ENCODE measurements around the gene ANKRD10. TPM values are rescaled to one million over a fixed set of nuclear protein-coding genes. Genes with fewer than 3 reads are reported as not detected.

The ANKRD10 gene
- total RNA-seq, 1 experiment from 2014 or later: 132 TPM

GRCh38 chr13:110836605-110836903, 78.3 kb downstream of the ANKRD10 start:
- BruUV-seq (replicated peaks): no TSS peak
- ChIA-PET CTCF (no interaction called here), POLR2A (no interaction called here)
- Histone ChIP-seq H3K9me3 (0 out of 2 replicates have a peak, but pooled peaks cover 3% of the 10 kb centered on the region), H3K4me3 (ENCODE audit: low read depth, low read length) (no peak overlapping the region), H3K27me3 (replicated peaks; ENCODE audit: control insufficient read depth, insufficient read depth, low read length) (no peaks in the 10 kb centered on the region), H3K4me1 (0 out of 2 replicates have a peak, but pooled peaks cover 5% of the 10 kb centered on the region), H3K36me3 (ENCODE audit: control insufficient read depth, insufficient read depth, low read length) (no peaks in the 10 kb centered on the region)
- peaks cover 5% of the 10 kb centered on the region for H3K27me3 Mint-ChIP-seq (ENCODE audit: insufficient read depth, unreplicated experiment)
- no peak for TF ChIP-seq CTCF (IDR thresholded peaks at IDR 0.05; ENCODE audit: insufficient read depth in 1 of 2, low read depth in 1 of 2, low read length in 1 of 2, severe bottlenecking in 1 of 2, unreplicated experiment in 1 of 2)
- DNase-seq: no peak
- peaks cover 5% of the 10 kb centered on the region for H3K9me3 Mint-ChIP-seq (ENCODE audit: unreplicated experiment)
- H3K4me3 Mint-ChIP-seq (ENCODE audit: unreplicated experiment): no peak overlapping the region
- no peaks in the 10 kb centered on the region for H3K36me3 Mint-ChIP-seq (ENCODE audit: insufficient read depth, unreplicated experiment)
- H3K4me1 Mint-ChIP-seq (ENCODE audit: low read depth, unreplicated experiment): peaks cover 25% of the 10 kb centered on the region
- intact Hi-C loops (cut with micrococcal nuclease; ENCODE audit: unreplicated experiment): no loop called here
- H3K27ac Mint-ChIP-seq (ENCODE audit: unreplicated experiment): no peak overlapping the region

DNA sequence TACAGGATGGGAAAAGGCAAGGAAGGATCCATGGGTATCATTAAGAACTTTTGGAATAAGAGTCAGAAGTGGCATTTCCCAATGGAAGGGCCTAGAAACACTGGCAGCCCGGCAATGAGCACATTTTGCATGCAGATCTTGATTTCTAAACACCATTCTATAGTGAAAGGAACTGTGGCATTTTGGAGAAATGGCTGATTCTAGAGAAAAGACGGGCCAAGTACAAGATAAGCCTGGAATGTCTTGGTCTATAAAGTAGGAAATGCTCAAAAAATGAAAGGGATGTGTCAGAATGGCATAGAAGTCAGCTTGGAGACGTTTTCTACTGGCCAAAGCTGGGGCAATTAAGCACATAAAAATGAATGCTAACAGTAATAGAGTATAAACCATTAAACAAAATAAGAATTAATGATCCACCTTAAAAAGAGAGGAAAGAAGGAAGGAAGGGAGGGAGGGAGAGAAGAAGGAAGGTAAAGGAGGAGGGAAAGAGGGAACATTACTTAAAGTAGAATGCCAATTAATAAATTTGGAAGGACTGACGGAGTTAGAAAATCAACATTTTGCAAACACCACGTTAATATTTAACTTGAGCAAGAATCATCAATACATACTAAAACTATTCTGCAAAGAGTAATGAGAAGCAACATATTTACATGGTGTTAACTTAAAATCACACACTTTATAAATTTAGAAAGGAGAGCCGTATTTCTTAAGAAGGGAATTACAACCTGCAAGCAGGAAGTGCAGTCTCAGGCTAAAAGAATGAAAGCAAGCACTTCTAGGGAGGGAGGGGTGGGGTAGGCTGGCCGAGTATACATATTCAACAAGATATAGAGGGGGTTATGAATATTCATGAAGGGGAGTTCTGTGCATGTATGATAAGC, 78.9 kb downstream of the ANKRD10 start:
- Mint-ChIP-seq H3K27me3 (ENCODE audit: insufficient read depth, unreplicated experiment) (no peaks in the 10 kb centered on the region), H3K4me3 (ENCODE audit: unreplicated experiment) (no peak overlapping the region), H3K4me1 (ENCODE audit: low read depth, unreplicated experiment) (peaks cover 25% of the 10 kb centered on the region), H3K36me3 (ENCODE audit: insufficient read depth, unreplicated experiment) (no peaks in the 10 kb centered on the region), H3K27ac (ENCODE audit: unreplicated experiment) (no peak overlapping the region), H3K9me3 (ENCODE audit: unreplicated experiment) (no peaks in the 10 kb centered on the region)
- intact Hi-C loops (cut with micrococcal nuclease; ENCODE audit: unreplicated experiment): no loop called here
- no peak for TF ChIP-seq CTCF (IDR thresholded peaks at IDR 0.05; ENCODE audit: insufficient read depth in 1 of 2, low read depth in 1 of 2, low read length in 1 of 2, severe bottlenecking in 1 of 2, unreplicated experiment in 1 of 2)
- H3K36me3 ChIP-seq (ENCODE audit: control insufficient read depth, insufficient read depth, low read length): no peaks in the 10 kb centered on the region
- POLR2A ChIA-PET: no interaction called here
- 0 out of 2 replicates have a peak, but pooled peaks cover 5% of the 10 kb centered on the region for H3K4me1 ChIP-seq
- DNase-seq: no peak
- no TSS peak for BruUV-seq (replicated peaks)
- H3K4me3 ChIP-seq (ENCODE audit: low read depth, low read length): no peak overlapping the region
- H3K9me3 ChIP-seq: 0 out of 2 replicates have a peak, but pooled peaks cover 3% of the 10 kb centered on the region
- CTCF ChIA-PET: no interaction called here
- no peaks in the 10 kb centered on the region for H3K27me3 ChIP-seq (replicated peaks; ENCODE audit: control insufficient read depth, insufficient read depth, low read length)

DNA sequence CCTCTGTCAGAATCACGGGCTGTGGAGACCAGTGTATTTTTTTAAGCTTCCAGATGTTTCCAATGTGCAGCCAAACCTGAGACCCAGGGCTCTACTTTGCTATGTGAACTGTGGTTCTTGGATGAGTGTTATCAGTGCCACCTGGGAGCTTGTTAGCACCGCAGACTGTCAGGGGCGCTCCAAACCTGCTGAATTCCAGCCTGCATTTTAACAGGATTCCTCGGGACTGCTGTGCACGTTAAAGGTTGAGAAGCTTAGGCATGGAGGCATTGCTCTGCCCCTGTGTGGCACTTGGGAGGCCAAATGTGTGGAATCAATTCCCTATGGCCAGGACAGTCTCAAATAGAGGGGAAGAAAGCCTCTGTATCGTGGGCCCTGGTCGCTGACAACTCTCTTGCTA, 80.3 kb downstream of the ANKRD10 start:
- ChIA-PET CTCF (no interaction called here), POLR2A (no interaction called here)
- no peak overlapping the region for H3K4me3 Mint-ChIP-seq (ENCODE audit: unreplicated experiment)
- no peak overlapping the region for H3K27ac Mint-ChIP-seq (ENCODE audit: unreplicated experiment)
- H3K4me1 Mint-ChIP-seq (ENCODE audit: low read depth, unreplicated experiment): peaks cover 25% of the 10 kb centered on the region
- DNase-seq: no peak
- no peak for TF ChIP-seq CTCF (IDR thresholded peaks at IDR 0.05; ENCODE audit: insufficient read depth in 1 of 2, low read depth in 1 of 2, low read length in 1 of 2, severe bottlenecking in 1 of 2, unreplicated experiment in 1 of 2)
- no peaks in the 10 kb centered on the region for H3K36me3 ChIP-seq (ENCODE audit: control insufficient read depth, insufficient read depth, low read length)
- H3K9me3 ChIP-seq: no peaks in the 10 kb centered on the region
- no peaks in the 10 kb centered on the region for H3K9me3 Mint-ChIP-seq (ENCODE audit: unreplicated experiment)
- no TSS peak for BruUV-seq (replicated peaks)
- no peaks in the 10 kb centered on the region for H3K27me3 ChIP-seq (replicated peaks; ENCODE audit: control insufficient read depth, insufficient read depth, low read length)
- no peaks in the 10 kb centered on the region for H3K27me3 Mint-ChIP-seq (ENCODE audit: insufficient read depth, unreplicated experiment)
- no peak overlapping the region for H3K4me3 ChIP-seq (ENCODE audit: low read depth, low read length)
- H3K36me3 Mint-ChIP-seq (ENCODE audit: insufficient read depth, unreplicated experiment): no peaks in the 10 kb centered on the region
- 0 out of 2 replicates have a peak, but pooled peaks cover 5% of the 10 kb centered on the region for H3K4me1 ChIP-seq
- intact Hi-C loops (cut with micrococcal nuclease; ENCODE audit: unreplicated experiment): no loop called here
